Sciatic nerve (tissue), 2 donors: Measurements from ENCODE around the gene PHACTR3. TPM values are rescaled to one million over a fixed set of nuclear protein-coding genes. Genes with fewer than 3 reads are reported as not detected.

Experiments used
- ATAC-seq: fragments of 200-7000 bp; cut with Tn5 transposase; one replicate; pipeline ENCODE4 v1.9.1; 2020; ENCODE audit warnings: mild to moderate bottlenecking, moderate library complexity
- DNase-seq: peaks from one replicate; pipeline ENCODE4 v3.0.0-alpha.2; 2020; ENCODE audit warnings: low spot score
- intact Hi-C: fragments of 100-400 bp; cut with DNase I; formaldehyde crosslinking; loops from one replicate; pipeline ENCODE4 v1.14.2; 2022
- total RNA-seq: library from RNA; stranded (reverse); fragmentation: NEBNext Ultra II Directional; extraction: Animal tissue kit (Norgen Biotek cat#: 25700); gene quantifications from one replicate; pipeline ENCODE4 v1.2.1, GENCODE V29; 2021
- donor health status: DM: no; HTN: no; CAD: no.
- donor health status: DM: no; HTN: no; CAD: no.

The PHACTR3 gene
- total RNA-seq, 1 donor from 2014 or later, result not detected

DNA sequence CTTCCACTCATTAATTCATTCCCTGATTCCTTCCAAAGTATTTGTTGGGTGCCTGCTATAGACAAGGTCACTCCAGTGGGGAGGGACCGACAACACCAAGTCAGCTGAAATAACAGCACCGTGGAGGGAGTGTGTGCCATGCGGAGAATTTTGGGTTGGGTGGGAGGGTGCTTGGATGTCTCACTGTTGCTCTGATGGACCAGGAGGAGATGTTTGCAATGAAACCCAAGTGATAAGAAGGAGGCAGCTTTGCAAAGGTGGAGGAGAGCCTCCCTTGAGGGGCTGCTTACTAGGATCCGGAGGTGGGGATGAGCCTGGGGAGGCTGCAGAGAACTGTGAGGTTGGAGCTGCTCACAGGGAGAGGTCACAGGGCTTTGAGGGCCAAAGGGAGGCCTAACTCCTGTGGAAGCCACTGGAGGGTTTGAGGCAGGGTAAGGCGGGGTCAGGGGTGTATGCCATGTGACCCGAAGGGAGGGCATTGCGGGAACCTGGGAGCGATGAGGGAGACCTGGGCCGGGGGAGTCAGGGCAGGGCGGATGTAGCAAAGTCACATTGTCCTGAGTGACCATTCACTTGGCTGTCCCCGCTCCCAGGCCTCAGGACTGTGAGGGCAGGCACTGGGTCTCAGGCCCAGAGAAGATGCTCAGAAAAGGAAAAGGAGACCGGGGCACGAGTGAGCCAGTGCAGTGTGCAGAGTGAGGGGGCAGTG lies 124.5 kb downstream of the PHACTR3 start:
- ATAC-seq (no peak), DNase-seq (no peak)
- intact Hi-C loops, result no loop called here

DNA sequence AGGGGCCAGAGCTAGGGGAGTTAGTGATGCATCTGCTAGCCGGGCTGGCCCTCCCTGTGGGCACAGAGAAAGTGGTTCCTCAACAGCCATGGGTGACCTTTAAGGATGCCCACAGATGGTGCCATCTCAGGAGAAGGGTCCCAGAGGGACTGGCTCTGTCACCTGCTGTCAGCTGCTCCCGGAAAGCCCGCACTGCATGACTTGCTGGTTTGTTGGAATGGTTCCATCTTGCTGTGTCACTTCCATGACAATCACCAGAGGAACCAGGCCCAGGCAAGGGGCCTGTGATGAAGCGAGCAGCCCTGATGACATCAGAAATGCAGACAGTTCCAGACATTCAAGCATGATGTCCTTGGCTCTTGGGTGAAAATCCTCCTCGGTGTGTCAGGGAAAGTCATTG lies 125.2 kb downstream of the PHACTR3 start:
- ATAC-seq (no peak), DNase-seq (no peak)
- intact Hi-C loops, result no loop called here

- intact Hi-C loops, result no loop called here
- no peak for DNase-seq
- ATAC-seq, result no peak
These were observed 126.4 kb downstream of the PHACTR3 start for GRCh38 chr20:59730722-59731121.

DNA sequence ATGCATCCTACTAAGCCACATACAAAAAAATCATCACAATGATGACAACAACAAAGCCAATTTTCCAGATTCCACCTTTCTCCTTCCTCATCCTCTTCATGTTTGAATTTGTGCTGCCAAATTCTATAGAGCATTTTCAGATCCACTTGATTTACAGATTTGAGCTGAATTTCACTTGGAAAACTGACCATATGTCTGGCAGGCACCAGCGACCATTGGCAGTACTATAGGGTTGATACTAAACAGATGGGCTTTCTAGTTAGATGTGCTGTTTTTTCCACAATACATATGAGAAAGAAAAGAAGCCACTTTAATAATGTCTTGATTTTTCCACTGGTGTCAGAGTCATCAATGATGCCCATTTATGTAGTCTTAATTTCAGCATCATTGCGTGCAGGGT lies 127.0 kb downstream of the PHACTR3 start:
- ATAC-seq, result no peak
- no peak for DNase-seq
- intact Hi-C loops, result no loop called here

GRCh38 chr20:59733351-59733750 lies 129.0 kb downstream of the PHACTR3 start:
- intact Hi-C loops, result no loop called here
- DNase-seq, result no peak
- no peak for ATAC-seq

- no peak for DNase-seq
- no peak for ATAC-seq
- intact Hi-C loops, result no loop called here
These were observed 131.1 kb downstream of the PHACTR3 start for GRCh38 chr20:59735486-59735885.

DNA sequence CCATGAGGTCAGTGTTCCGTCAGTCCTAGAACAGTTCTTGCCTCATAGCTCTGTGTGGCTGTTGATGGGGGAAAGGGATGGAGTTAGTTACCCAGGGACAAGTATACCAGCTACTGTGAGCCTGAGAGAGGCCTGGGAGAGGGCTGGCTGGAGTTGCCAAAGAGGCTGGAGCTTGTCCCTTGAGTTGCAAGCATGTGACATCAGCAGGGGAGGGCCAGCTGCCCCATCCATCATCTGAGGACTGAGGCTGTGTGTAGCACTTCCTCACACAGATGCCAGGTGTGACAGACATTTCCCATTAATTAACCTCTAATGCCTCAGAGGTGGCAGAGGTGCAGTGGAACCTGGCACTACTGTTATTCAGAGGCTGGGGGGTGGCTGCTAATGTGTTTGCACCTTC lies 131.6 kb downstream of the PHACTR3 start:
- intact Hi-C loops, result no loop called here
- no peak for DNase-seq

DNA sequence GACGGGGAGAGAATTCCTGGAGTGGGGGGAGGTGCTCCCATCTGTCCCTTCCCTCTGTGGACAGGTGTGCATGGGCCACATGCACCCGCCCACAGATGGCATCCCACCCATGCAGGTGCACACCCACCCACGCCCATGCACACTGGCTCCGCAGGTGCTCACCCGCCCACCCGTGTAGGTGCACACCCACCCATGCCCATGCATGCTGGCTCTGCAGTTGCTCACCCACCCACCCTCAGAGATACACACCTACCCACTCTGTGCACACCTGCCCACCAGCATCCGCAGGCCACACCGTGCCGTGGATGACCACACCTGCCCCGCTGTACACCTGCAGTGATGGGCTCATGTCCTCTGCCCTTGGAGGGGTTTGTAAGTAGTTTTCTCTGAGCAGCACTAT lies 132.0 kb downstream of the PHACTR3 start:
- ATAC-seq (no peak), DNase-seq (no peak)
- intact Hi-C loops, result no loop called here

More for the DNA sequence above, 131.6 kb downstream of the PHACTR3 start:
- no peak for ATAC-seq

- ATAC-seq, result no peak
- no peak for DNase-seq
- intact Hi-C loops, result no loop called here
These were observed 132.8 kb downstream of the PHACTR3 start for GRCh38 chr20:59737073-59737666.

DNA sequence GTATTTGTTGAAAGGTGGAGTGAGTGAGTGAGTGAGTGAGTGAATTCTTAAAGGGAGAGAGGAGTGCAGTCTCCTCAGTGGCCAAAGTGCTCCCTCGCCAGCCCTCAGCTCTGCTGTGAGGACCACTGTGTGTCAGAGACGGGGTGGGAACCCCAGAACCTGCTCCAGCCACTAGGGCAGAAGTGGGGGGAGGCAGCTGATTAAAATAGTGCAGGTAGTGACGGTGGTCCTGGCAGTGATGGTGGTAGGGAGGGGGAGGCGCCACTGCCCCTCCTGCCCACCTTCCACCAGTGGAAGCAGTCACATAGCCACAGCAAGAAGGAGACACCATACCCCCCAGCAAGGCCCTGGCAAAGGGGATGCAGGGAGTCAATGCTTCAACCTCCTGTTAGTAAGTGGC lies 133.5 kb downstream of the PHACTR3 start:
- ATAC-seq, result no peak
- intact Hi-C loops, result no loop called here
- no peak for DNase-seq

- ATAC-seq (no peak), DNase-seq (no peak)
These were observed 134.5 kb downstream of the PHACTR3 start for GRCh38 chr20:59738851-59739250.

DNA sequence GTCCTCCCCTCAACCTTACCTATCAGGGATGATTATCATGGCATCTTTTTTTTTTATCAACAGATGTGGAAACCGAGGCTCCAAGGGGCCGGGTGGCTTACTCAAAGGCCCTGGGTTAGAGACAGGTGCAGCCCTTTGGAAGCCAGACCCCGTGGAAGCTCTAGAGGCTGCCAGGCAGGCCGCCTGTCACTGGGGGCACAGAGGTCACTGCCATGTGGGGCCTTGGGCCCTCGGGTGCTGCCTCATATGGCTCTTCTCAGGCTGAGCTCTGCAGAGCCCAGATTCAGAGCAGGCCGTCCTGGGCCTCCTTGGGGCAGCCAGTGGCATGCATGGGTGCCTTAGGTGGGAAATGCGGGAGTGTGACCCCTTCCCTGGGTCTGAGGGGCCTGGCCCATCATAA lies 136.3 kb downstream of the PHACTR3 start:
- intact Hi-C loops, result no loop called here
- DNase-seq (no peak), ATAC-seq (no peak)

More at GRCh38 chr20:59738851-59739250, 134.5 kb downstream of the PHACTR3 start:
- intact Hi-C loops, result no loop called here

DNA sequence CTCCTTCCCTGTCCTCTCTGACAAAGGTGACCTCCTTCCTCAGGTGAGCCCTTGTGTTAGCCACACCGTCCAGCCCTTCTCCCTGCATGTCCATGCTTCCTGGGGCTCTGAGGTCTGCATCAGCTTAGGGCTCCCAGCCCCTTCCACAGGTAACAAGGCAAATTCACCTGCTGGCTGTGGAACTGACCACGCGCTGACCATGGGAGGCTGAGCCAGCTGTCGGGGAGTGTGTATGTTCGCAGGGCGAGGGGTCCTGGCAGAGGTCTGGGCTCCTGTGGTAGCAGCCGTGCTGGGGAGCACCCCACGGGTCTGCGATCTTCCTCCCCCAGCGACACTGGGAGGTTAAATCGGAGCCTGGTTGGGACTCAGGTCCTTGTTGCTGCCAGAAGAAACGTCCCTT lies 136.7 kb downstream of the PHACTR3 start:
- intact Hi-C loops, result no loop called here
- DNase-seq (no peak), ATAC-seq (no peak)

DNA sequence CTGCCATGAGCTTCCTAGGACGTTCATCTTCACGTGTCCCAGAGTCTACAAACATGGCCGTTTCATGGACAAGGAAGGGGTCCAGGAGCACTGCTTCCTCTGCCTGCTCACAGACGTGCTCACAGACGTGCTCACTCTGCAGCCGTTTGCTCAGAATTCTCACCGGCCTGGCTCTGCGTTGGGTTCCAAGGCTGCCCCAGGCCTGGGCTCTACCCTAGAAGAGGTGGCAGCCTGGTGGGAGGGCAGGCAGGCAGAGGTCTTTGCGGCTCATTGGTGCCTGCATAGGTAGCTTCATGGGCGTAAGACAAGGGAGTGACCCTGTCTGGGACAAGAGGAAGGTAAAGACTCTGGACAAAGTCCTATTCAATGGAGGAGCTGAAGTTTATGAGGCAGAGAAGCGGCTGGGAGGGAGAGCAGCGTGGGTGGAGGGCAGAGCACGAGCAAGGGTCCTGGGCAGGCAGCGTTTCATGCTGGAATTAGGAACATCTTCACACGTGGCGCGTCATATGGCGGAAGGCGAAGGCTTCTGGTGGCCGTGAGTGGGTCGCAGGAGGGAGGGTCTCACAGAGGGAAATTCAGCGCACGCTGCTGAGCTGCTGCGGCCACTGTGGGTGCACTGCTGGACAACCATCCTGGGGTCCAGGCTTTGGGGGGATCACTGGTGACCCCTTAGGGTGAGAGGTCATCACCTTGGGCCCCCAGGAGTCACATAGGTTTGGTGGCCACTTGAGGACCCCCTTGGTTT lies 138.2 kb downstream of the PHACTR3 start:
- intact Hi-C loops, result no loop called here
- no peak for DNase-seq
- ATAC-seq, result no peak

GRCh38 chr20:59743308-59743707 lies 139.0 kb downstream of the PHACTR3 start:
- intact Hi-C loops, result no loop called here
- DNase-seq, result no peak
- ATAC-seq, result no peak

GRCh38 chr20:59743767-59744485 lies 139.6 kb downstream of the PHACTR3 start:
- DNase-seq (no peak), ATAC-seq (no peak)
- intact Hi-C loops, result no loop called here

GRCh38 chr20:59744756-59745155 lies 140.4 kb downstream of the PHACTR3 start:
- intact Hi-C loops, result no loop called here

DNA sequence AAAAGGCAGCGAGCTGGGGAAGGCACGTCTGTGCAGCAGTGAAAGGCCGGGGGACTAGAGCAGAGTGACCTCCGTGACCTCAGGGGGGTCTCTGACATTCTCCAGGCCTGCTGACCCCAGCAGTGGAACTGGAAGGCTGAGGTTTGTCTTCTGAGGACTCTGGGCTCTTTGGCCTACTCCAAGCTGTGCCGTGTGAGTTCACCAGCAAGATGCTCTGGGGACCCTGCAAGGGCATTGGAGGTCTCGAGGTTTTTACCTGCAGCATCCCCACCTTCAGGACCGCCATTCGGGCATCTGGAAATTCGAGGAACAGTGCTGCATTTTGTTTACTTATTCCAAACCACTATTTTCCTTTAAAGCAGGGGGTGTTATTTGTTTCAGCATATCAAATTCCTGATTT lies 140.9 kb downstream of the PHACTR3 start:
- ATAC-seq, result no peak
- intact Hi-C loops, result no loop called here
- no peak for DNase-seq

More at GRCh38 chr20:59744756-59745155, 140.4 kb downstream of the PHACTR3 start:
- ATAC-seq (no peak), DNase-seq (no peak)

DNA sequence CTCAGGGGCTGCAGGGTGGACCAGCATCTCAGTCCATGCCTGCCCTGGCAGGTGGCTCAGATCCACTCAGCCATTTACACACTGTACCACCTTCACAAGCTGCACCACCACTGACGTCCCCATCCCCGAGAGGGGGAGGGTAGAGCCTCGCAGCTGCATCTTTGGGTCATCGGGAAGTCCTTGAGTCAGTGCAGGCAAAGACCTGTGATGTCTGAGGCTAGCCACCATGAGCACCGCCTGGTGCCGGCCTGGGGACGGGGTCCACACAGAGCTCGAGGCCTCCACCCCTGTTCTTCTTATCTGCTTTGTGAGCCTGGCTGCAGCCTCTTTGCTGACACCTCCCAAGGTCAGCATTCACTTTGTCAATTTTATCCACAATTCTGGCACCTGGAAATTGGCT lies 141.4 kb downstream of the PHACTR3 start:
- intact Hi-C loops, result no loop called here
- DNase-seq (no peak), ATAC-seq (no peak)

DNA sequence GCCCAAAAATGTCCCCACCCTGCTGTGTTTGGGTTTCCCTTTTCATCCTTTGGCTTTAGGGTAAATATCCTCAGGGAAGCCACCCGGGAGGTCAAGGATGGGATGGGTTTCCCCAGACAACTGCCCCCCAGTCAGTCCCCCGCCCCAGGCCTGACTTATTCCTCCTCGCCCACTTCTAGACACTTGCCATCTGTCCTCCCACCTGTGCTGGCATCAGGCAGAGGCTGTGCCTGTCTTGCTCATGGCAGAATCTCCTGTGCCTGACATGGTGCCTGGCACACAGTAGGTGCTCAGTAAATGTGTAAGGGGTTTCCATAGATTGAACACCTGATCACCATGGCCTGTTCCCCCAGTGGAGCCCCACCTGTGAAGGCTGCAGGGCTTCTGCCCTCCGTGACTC lies 141.8 kb downstream of the PHACTR3 start:
- intact Hi-C loops, result no loop called here
- DNase-seq (no peak), ATAC-seq (no peak)
